ENCODE measurements around the gene SLC38A10. TPM values are rescaled to one million over a fixed set of nuclear protein-coding genes. Genes with fewer than 3 reads are reported as not detected.
A peak's percentile ranks its signal among the peaks of the same experiment; 100 is the strongest.

SLC38A10 gene
- total and polyA plus RNA-seq, 8 donors, result 72.8 to 190 (median 96.9) TPM

DNA sequence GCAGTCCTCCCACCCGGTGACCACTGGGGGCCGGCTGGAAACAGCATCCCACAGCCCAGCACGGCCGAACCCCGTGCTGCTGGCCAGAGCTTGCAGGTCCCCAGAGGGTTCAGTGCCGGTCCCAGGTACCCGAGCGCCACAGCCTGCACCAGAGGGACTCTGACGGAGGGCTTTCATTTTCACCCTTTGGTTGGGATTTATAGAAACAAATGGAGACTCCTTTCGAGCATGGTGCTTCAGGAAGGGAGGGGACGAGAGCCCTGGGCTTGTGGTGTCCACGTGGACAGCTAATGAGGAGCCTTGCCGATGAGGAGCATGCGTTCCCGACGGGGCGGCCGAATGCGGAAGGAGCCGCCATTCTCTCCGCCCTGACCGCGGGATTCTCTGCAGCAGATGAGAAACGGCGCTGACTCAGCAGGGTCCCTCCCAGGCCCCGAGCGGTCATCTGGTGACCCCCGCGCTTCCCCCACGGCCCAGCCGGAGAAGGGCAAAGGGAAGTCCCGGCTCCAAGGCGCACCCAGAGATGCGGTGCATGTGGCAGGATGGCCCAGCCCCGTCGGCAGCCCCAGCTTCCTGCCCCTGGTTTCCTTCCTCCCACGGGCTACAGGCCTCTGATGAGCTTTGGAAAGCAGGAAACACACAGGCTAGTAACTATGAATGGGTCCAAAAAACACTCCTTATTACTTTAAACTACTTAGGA, 9.8 kb downstream of the SLC38A10 start:
- Histone ChIP-seq H3K36me3 (peaks cover 0 to 36% (median 16%) of the 10 kb centered on the region in 3 donors), H3K27me3 (no peaks in the 10 kb centered on the region), H3K27ac (peak overlapping the region in 3 of 4 donors; percentile 55 to 62 (median 55)), H3K4me1 (no peaks in the 10 kb centered on the region), H3K4me3 (peak overlapping the region in 1 of 4 donors; percentile 25), H3K9me3 (no peaks in the 10 kb centered on the region)
- WGBS, 2 donors, result 75 to 77% methylated on average over 36 to 37 of the region's 37 CpGs
- intact Hi-C loops (cut with DNase I), result no loop called here
- peak; percentile 10 to 78 (median 57) for ATAC-seq
- TF ChIP-seq CTCF (IDR thresholded peaks at IDR 0.05), result no peak
- DNase-seq, result peak in 3 of 6 donors; percentile 41 to 75 (median 68)
- FAIRE-seq, result no peak

- ATAC-seq, result no peak
- 92 to 96% methylated on average over 15 to 16 of the region's 16 CpGs for WGBS, 2 donors
- H3K4me1 ChIP-seq, result no peaks in the 10 kb centered on the region
- H3K27ac ChIP-seq, result no peak overlapping the region
- no peak overlapping the region for H3K4me3 ChIP-seq
- no peaks in the 10 kb centered on the region for H3K27me3 ChIP-seq
- FAIRE-seq, result no peak
- intact Hi-C loops (cut with DNase I), result no loop called here
- TF ChIP-seq CTCF (IDR thresholded peaks at IDR 0.05), result no peak
- no peaks in the 10 kb centered on the region for H3K9me3 ChIP-seq
- H3K36me3 ChIP-seq, result peaks cover 5 to 50% (median 6%) of the 10 kb centered on the region in 3 donors
- peak in 1 of 6 donors; percentile 62 for DNase-seq
These were observed 12.2 kb downstream of the SLC38A10 start for GRCh38 chr17:81282876-81283275.

DNA sequence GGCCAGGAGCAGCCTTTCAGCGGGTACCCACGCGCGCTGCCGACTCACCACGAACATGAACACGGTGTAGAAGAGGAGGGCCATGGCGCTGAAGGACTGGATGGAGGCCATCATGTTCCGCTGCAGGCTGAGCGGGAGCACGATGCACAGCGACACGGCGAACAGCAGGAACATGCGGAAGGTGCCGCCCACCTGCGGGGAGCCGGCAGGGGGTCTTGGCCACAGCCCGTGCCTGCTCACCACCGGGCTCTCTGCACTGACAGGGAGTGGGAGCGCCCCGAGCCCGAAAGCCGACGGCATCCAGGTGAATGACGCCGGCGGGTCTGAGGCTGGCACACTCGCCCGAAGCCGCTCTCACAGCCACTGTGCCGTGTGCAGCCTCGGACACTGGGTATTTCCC, 13.0 kb downstream of the SLC38A10 start:
- no peak for TF ChIP-seq CTCF (IDR thresholded peaks at IDR 0.05)
- H3K9me3 ChIP-seq, result no peaks in the 10 kb centered on the region
- intact Hi-C loops (cut with DNase I), result no loop called here
- no peaks in the 10 kb centered on the region for H3K27me3 ChIP-seq
- H3K36me3 ChIP-seq, result peaks cover 5 to 49% (median 6%) of the 10 kb centered on the region in 3 donors
- no peaks in the 10 kb centered on the region for H3K4me1 ChIP-seq
- no peak overlapping the region for H3K27ac ChIP-seq
- ATAC-seq, result no peak
- FAIRE-seq, result no peak
- peak in 1 of 6 donors; percentile 70 for DNase-seq
- WGBS, 2 donors, result 93 to 95% methylated on average over 33 of the region's 33 CpGs
- H3K4me3 ChIP-seq, result no peak overlapping the region

- Histone ChIP-seq H3K9me3 (no peaks in the 10 kb centered on the region), H3K4me1 (no peaks in the 10 kb centered on the region), H3K27me3 (no peaks in the 10 kb centered on the region), H3K27ac (no peak overlapping the region), H3K4me3 (no peak overlapping the region), H3K36me3 (peaks cover 5 to 63% (median 11%) of the 10 kb centered on the region in 3 donors)
- WGBS, 2 donors, result 95 to 97% methylated on average over 24 of the region's 24 CpGs
- no peak for ATAC-seq
- FAIRE-seq, result no peak
- TF ChIP-seq CTCF (IDR thresholded peaks at IDR 0.05), result no peak
- intact Hi-C loops (cut with DNase I), result no loop called here
- no peak for DNase-seq
These were observed 14.5 kb downstream of the SLC38A10 start for GRCh38 chr17:81280571-81280970.
